K562 (cell line): ENCODE measurements around the gene SELENOO. TPM values are rescaled to one million over a fixed set of nuclear protein-coding genes. Genes with fewer than 3 reads are reported as not detected.
A peak's percentile ranks its signal among the peaks of the same experiment; 100 is the strongest.

Source experiments
- FOXM1 ChIP-seq, 2 experiments: fragments of 450-650 bp in 1 of 2; sonication (generic) in 1 of 2; formaldehyde crosslinking in 1 of 2; IDR thresholded peaks; 2 replicates each; pipeline versions ENCODE4 v1.6.1 to v1.9.0; 2017 to 2022; ENCODE audit warnings: low read depth in 2 of 2, mild to moderate bottlenecking in 2 of 2, missing genetic modification reagents in 1 of 2, moderate library complexity in 1 of 2
- GABPA ChIP-seq: fragments of 200-800 bp; sonication (Bioruptor generic); conservative IDR thresholded peaks from 2 replicates; pipeline ENCODE4 v1.6.1; 2016; ENCODE audit warnings: low read depth, missing genetic modification characterization, missing compliant biosample characterization
- SOX6 ChIP-seq: fragments of 450-650 bp; IDR thresholded peaks from 2 replicates; pipeline ENCODE4 v1.6.1; 2014; ENCODE audit warnings: mild to moderate bottlenecking
- TBL1XR1 ChIP-seq, 2 experiments: IDR thresholded peaks; 2 replicates each; pipeline ENCODE4 v1.6.1; 2012; ENCODE audit warnings: improper control_type of control experiment in 2 of 2, low read length in 2 of 2, mild to moderate bottlenecking in 1 of 2
- polyA plus RNA-seq, 8 experiments: library from polyadenylated mRNA; depleted of rRNA in 4 of 8; stranded (reverse) in 5 of 8; unstranded in 3 of 8; fragments of >200 nt; fragmentation: Nextera tagmentation in 2 of 8; fragmentation: Illumina TruSeq in 1 of 8; extraction: Ambion mirVana in 2 of 8; extraction: Trizol in 1 of 8; gene quantifications; 2 replicates each; pipeline versions ENCODE4 v1.2.1 to v1.2.3, GENCODE V29; 2011 to 2014; ENCODE audit warnings: inconsistent platforms in 1 of 8, missing spikeins in 1 of 8
- total RNA-seq, 7 experiments: library from RNA; depleted of rRNA in 6 of 7; stranded (reverse); fragments of >200 nt in 6 of 7; fragmentation: Illumina TruSeq in 2 of 7; extraction: Trizol in 2 of 7; gene quantifications; 2 replicates each; pipeline versions ENCODE4 v1.2.1 to v1.2.3, GENCODE V29; 2011 to 2021; ENCODE audit warnings: low replicate concordance in 1 of 7
- TF ChIP-seq, protein P1 (sequence below): fragments of 450-650 bp; IDR thresholded peaks from 2 replicates; pipeline ENCODE4 v1.6.1; 2016; ENCODE audit warnings: mild to moderate bottlenecking, moderate library complexity
- TF ChIP-seq, protein P2 (sequence below): fragments of 150-350 bp; IDR thresholded peaks from 2 replicates; pipeline ENCODE4 v1.6.1; 2014; ENCODE audit warnings: low read depth, mild to moderate bottlenecking, low read length, borderline replicate concordance
- TF ChIP-seq, protein P3 (sequence below): fragments of 250-450 bp; sonication (Bioruptor Pico); IDR thresholded peaks from 2 replicates; pipeline ENCODE4 v1.4.0; 2020; ENCODE audit warnings: mild to moderate bottlenecking, moderate library complexity

The SELENOO gene
- total and polyA plus RNA-seq, 9 of the 15 experiments (the other 6 are each of a cell fraction or from before 2014, with no cell fraction given), result 0.37 to 24.9 (median 8.3) TPM

DNA sequence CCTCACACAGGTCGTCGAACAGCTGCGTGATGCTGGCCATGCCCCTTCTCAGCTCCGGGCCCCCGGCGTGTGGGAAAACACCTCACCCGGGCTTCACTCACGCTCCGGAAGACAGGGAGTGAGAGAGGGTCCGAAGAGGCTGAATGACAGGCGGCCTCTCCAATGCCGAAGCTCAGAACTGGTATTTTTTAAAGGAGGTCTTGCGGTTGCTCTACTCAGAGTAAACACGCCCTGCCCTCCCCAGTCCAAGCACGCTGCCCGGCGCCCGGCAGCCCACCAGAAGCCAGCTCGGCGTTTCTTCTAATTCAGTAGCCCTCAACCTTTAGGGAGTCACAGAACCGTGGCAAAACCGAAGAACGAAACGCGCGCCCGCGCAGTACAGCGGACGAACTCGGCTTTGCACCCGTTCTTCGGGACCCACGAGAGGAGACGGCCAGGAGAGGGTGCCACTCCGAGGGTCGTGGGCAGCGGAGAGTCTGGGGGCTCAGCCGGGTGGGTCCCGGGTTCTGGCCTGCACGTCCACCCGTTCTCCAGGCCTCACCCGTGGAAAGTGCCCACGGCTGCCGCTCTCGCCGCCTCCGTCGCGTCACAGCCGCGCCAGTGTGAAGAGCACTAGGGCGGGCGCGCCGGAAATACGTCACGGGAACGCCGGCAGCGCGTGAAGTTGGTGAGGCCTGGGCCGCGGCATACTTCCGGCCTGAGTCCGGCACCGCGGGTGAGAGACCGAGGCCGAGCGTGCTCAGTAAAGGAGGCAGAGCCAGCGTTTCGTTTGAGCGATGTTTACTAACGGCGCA, 43.8 kb downstream of the SELENOO start, which contains the start of gene TUBGCP6 (continued):
- TF ChIP-seq, protein P1, sequence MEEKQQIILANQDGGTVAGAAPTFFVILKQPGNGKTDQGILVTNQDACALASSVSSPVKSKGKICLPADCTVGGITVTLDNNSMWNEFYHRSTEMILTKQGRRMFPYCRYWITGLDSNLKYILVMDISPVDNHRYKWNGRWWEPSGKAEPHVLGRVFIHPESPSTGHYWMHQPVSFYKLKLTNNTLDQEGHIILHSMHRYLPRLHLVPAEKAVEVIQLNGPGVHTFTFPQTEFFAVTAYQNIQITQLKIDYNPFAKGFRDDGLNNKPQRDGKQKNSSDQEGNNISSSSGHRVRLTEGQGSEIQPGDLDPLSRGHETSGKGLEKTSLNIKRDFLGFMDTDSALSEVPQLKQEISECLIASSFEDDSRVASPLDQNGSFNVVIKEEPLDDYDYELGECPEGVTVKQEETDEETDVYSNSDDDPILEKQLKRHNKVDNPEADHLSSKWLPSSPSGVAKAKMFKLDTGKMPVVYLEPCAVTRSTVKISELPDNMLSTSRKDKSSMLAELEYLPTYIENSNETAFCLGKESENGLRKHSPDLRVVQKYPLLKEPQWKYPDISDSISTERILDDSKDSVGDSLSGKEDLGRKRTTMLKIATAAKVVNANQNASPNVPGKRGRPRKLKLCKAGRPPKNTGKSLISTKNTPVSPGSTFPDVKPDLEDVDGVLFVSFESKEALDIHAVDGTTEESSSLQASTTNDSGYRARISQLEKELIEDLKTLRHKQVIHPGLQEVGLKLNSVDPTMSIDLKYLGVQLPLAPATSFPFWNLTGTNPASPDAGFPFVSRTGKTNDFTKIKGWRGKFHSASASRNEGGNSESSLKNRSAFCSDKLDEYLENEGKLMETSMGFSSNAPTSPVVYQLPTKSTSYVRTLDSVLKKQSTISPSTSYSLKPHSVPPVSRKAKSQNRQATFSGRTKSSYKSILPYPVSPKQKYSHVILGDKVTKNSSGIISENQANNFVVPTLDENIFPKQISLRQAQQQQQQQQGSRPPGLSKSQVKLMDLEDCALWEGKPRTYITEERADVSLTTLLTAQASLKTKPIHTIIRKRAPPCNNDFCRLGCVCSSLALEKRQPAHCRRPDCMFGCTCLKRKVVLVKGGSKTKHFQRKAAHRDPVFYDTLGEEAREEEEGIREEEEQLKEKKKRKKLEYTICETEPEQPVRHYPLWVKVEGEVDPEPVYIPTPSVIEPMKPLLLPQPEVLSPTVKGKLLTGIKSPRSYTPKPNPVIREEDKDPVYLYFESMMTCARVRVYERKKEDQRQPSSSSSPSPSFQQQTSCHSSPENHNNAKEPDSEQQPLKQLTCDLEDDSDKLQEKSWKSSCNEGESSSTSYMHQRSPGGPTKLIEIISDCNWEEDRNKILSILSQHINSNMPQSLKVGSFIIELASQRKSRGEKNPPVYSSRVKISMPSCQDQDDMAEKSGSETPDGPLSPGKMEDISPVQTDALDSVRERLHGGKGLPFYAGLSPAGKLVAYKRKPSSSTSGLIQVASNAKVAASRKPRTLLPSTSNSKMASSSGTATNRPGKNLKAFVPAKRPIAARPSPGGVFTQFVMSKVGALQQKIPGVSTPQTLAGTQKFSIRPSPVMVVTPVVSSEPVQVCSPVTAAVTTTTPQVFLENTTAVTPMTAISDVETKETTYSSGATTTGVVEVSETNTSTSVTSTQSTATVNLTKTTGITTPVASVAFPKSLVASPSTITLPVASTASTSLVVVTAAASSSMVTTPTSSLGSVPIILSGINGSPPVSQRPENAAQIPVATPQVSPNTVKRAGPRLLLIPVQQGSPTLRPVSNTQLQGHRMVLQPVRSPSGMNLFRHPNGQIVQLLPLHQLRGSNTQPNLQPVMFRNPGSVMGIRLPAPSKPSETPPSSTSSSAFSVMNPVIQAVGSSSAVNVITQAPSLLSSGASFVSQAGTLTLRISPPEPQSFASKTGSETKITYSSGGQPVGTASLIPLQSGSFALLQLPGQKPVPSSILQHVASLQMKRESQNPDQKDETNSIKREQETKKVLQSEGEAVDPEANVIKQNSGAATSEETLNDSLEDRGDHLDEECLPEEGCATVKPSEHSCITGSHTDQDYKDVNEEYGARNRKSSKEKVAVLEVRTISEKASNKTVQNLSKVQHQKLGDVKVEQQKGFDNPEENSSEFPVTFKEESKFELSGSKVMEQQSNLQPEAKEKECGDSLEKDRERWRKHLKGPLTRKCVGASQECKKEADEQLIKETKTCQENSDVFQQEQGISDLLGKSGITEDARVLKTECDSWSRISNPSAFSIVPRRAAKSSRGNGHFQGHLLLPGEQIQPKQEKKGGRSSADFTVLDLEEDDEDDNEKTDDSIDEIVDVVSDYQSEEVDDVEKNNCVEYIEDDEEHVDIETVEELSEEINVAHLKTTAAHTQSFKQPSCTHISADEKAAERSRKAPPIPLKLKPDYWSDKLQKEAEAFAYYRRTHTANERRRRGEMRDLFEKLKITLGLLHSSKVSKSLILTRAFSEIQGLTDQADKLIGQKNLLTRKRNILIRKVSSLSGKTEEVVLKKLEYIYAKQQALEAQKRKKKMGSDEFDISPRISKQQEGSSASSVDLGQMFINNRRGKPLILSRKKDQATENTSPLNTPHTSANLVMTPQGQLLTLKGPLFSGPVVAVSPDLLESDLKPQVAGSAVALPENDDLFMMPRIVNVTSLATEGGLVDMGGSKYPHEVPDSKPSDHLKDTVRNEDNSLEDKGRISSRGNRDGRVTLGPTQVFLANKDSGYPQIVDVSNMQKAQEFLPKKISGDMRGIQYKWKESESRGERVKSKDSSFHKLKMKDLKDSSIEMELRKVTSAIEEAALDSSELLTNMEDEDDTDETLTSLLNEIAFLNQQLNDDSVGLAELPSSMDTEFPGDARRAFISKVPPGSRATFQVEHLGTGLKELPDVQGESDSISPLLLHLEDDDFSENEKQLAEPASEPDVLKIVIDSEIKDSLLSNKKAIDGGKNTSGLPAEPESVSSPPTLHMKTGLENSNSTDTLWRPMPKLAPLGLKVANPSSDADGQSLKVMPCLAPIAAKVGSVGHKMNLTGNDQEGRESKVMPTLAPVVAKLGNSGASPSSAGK, result peak; percentile 66
- TF ChIP-seq, protein P2, sequence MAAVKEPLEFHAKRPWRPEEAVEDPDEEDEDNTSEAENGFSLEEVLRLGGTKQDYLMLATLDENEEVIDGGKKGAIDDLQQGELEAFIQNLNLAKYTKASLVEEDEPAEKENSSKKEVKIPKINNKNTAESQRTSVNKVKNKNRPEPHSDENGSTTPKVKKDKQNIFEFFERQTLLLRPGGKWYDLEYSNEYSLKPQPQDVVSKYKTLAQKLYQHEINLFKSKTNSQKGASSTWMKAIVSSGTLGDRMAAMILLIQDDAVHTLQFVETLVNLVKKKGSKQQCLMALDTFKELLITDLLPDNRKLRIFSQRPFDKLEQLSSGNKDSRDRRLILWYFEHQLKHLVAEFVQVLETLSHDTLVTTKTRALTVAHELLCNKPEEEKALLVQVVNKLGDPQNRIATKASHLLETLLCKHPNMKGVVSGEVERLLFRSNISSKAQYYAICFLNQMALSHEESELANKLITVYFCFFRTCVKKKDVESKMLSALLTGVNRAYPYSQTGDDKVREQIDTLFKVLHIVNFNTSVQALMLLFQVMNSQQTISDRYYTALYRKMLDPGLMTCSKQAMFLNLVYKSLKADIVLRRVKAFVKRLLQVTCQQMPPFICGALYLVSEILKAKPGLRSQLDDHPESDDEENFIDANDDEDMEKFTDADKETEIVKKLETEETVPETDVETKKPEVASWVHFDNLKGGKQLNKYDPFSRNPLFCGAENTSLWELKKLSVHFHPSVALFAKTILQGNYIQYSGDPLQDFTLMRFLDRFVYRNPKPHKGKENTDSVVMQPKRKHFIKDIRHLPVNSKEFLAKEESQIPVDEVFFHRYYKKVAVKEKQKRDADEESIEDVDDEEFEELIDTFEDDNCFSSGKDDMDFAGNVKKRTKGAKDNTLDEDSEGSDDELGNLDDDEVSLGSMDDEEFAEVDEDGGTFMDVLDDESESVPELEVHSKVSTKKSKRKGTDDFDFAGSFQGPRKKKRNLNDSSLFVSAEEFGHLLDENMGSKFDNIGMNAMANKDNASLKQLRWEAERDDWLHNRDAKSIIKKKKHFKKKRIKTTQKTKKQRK, result no peak
- TF ChIP-seq SOX6, result no peak
- peak; percentile 98 for TF ChIP-seq GABPA (tag)
- TF ChIP-seq TBL1XR1 (IDR thresholded peaks at IDR 0.05; ENCODE audit: low read length in 2 of 2), result peak in 1 of 2 experiments; percentile 86; a peak in 2 of 4 replicates
- TF ChIP-seq, protein P3, sequence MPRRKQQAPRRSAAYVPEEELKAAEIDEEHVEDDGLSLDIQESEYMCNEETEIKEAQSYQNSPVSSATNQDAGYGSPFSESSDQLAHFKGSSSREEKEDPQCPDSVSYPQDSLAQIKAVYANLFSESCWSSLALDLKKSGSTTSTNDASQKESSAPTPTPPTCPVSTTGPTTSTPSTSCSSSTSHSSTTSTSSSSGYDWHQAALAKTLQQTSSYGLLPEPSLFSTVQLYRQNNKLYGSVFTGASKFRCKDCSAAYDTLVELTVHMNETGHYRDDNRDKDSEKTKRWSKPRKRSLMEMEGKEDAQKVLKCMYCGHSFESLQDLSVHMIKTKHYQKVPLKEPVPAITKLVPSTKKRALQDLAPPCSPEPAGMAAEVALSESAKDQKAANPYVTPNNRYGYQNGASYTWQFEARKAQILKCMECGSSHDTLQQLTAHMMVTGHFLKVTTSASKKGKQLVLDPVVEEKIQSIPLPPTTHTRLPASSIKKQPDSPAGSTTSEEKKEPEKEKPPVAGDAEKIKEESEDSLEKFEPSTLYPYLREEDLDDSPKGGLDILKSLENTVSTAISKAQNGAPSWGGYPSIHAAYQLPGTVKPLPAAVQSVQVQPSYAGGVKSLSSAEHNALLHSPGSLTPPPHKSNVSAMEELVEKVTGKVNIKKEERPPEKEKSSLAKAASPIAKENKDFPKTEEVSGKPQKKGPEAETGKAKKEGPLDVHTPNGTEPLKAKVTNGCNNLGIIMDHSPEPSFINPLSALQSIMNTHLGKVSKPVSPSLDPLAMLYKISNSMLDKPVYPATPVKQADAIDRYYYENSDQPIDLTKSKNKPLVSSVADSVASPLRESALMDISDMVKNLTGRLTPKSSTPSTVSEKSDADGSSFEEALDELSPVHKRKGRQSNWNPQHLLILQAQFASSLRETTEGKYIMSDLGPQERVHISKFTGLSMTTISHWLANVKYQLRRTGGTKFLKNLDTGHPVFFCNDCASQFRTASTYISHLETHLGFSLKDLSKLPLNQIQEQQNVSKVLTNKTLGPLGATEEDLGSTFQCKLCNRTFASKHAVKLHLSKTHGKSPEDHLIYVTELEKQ (CRISPR knock-in tag), result no peak
- no peak for TF ChIP-seq FOXM1 (IDR thresholded peaks at IDR 0.05; ENCODE audit: low read depth)
- TF ChIP-seq FOXM1 (CRISPR knock-in tag; IDR thresholded peaks at IDR 0.05; ENCODE audit: low read depth), result no peak
